GM21576 (cell line): ENCODE results near the gene RNF151.
"Not testable (repeated sequence)": the region's sequence is repeated elsewhere in the genome, so short reads cannot be mapped to it uniquely, and the experiment has no call there.

Experiments
- ATAC-seq: cut with Tn5 transposase; IDR thresholded peaks from one replicate; pipeline ENCODE4 v1.9.1; 2021; ENCODE audit warnings: mild to moderate bottlenecking, moderate library complexity; ENCODE audit not compliant: unreplicated experiment

RNF151 gene

DNA sequence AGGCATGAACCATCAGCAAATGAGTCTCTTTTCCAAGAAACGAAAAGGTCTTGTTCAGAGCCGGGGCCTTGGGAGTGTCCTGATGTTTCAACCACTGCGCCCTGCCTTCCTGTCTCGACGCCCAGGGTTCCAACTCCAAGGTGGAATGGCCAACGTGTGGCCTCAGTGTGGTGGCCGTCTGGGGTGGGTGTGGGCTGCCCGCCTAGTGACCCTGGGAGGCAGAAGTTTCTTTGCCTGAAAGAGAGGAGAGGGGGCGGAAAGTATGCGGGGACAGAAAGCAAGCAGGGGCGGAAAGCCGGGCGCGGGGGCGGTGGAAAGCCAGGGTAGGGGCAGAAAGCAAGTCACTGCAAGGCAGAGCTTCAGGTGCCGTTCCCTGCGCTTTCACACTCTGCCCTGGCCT lies 27.7 kb upstream of the RNF151 start:
- no peak for ATAC-seq

DNA sequence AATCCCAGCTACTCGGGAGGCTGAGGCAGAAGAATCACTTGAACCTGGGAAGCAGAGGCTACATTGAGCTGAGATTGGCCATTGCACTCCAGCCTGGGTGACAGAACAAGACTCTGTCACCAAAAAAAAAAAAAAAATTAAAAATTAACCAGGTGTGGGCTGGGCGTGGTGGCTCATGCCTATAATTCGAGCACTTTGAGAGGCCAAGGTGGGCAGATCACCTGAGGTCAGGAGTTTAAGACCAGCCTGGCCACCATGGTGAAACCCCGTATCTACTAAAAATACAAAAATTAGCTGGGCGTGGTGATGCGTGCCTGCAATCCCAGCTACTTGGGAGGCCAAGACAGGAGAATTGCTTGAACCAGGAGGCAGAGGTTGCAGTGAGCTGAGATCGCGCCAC lies 26.8 kb upstream of the RNF151 start:
- not testable (repeated sequence) for ATAC-seq

DNA sequence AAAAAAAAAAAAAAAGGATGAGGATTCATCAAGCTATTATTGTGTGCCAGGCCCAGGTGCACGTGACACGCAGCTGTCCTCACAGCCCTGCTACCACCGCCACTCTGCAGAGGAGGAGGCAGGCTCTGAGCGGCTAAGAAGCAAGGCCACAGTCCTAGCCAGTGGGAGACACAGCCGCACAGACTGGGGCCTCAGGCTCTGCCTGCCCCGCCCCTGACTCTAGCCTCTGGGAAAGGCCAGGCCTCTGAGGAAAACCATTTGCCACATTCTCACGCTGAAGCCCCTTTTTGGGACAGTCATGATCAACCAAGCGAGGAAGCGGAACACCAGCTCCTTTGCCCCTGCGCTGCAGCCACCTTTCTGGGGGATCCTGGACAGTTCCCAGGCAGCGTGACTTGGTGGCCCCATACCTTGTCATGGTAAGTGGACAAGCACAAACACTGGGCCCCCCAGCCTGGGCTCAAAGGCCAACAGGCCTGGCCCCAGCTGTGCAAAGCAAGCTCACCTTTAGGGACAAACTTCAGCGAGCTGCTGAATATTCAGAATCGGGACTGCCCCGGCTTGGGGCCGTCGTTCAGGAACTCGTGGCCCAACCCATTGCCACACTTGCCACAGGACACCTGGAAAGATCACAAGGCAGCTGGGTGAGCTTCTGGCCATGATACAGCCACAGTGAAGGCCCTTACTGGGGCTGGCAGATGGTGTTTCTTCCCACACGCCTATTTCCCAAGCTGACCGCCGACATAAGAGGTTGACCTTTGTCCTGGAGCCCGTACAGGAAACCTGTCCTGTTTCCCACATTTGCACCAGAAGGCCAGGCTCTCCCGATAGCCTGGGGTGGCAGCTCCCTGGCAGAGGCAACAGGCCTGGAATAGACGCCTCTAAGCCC lies 26.1 kb upstream of the RNF151 start:
- no peak for ATAC-seq

DNA sequence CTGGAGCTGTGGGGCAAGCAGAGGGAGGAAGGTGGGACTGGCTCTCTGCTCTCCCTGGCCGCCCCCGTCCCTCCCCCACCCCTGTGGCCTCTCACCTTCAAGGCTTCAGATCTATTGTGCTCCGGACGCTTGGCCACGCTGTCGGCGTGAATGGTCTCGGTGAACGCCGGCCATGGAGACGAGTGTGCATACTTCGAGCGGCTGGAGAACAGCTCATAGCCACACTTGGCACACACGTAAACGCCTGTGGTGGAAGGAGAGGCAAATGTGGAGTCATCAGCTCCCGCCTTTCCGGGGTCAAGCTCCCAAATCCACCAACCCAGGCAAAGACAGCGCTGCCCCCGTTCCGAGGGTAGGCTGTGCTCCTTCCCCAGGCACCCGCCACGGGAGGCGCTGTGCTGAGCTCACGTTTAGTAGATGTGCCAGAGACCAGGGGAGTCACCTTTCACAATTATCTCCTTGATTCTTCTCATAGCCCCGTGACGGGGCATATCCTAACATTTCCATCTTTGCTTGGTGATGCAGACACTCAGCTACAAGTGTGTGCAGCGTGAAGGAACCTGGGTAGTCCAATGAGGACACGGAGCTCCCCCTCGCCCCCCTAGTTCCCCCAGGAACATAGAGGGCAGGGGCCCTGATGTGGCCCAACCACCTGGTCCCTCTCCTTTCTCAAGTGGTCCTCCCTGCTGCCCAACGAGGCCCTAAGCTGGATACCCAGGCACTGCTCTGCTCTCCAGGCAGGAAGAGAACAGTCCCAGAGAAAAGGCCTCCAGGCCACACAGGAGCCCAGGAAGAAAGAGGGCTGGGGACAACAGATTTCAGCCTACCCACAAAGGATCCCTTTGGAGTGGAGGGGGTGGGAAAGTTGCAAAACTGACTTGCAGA lies 25.3 kb upstream of the RNF151 start:
- no peak for ATAC-seq

DNA sequence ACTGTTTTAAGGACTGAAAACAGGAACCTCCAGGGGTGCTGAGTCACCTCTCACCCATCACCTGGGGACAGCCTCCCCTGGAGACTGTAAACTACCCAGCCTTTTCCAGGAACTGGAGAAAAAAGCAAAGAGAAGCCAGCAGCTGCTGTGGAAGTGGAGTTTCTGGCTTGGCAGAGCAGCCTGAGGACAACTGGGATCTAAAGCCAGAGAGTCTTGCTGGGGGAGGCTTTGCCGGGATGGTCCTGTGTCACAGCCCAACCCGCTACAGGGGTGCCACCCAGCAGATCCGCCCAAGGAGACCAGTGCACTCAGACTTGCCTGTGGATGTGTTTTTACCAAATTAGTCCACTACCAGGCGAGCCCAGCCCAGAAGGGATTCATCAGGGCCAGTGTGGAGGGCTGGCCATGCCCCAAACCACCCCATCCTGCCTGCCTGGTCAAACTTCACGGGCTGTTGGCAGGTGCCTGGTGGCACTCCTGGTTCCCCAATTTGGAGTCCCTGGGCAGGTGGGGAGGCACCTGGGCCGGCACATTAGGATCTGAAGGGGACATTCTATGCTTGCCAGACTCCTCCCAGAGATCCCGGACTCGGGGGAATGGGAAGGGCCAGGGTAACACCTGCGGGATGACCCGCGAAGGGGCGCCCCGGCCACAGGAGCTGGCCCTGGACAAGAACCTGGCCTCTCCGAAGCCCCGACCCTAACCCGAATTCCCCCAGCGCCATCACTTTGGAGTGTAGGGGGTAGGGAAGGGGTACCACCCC lies 24.4 kb upstream of the RNF151 start:
- no peak for ATAC-seq

DNA sequence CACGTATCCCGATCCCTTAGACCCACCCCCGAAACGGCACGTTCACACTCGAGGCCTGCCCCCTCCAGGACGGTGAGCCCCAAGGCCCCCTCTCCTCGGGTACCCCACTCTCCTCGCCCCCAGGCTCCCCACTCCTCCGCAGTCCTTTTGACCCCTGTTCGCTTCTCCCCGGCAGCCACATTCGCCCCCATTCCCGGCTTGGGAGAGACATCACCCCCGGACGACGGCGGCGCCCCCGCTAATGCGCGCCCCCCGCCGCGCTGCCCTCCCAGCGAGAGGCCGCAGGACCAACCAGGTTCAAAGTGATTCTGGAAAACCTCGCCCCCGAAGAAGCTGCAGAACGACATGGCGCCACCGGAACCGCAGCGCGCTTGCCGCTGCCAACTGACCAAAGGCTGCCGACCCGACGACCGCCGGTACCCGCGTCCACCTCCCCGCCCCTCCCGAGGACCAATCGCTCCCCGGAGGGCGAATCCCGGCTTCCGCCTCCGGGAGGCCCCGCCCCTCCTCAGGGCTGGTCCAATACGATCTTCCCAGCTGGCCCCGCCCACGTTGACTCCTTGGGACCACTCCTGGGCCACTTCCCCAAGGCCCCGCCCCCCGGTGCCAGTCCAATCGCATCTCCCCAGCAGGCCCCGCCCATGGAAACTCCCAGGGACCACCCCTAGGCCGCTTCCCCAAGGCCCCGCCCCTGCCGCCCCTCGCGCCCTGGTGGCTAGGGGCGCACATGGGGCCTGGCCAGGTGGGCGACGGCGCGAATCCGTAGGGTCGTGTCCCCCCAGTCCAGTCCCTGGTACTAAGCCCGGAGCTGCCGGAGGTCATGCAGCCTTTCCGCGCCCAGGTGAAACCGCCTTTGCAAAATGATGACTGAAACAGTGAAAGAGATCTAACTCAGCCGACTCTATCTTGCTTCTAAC lies 23.6 kb upstream of the RNF151 start, which contains the start of gene MSRB1:
TSS of gene MSRB1 (minus strand) at position 390 of the 917 bp plus-strand sequence. CDS start at position 347, 43 bp downstream.
- peak; percentile 83 for ATAC-seq

DNA sequence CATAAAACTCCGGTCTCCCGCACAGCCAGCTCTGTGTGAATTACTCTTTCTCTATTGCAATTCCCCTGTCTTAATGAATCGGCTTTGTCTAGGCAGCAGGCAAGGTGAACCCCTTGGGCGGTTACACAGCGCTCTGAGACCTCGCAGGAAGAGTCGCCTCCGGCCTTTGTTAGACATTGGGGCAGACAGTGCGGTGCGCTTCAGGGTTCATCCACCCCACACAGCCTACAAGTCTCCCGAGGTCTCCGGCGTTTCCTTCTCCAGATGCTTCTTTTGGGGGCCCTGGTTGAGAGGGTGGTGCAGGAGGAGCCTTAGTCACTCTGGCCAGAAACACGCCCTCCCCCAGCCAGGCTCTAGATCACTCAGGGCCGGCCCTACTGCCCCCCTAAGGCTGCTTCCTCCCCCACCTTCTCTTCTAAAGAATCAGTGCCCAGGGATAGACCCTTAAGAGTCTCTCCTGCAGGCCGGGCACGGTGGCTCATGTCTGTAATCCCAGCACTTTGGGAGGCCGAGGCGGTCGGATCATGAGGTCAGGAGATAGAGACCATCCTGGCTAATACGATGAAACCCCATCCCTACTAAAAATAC lies 21.9 kb upstream of the RNF151 start:
- no peak for ATAC-seq

DNA sequence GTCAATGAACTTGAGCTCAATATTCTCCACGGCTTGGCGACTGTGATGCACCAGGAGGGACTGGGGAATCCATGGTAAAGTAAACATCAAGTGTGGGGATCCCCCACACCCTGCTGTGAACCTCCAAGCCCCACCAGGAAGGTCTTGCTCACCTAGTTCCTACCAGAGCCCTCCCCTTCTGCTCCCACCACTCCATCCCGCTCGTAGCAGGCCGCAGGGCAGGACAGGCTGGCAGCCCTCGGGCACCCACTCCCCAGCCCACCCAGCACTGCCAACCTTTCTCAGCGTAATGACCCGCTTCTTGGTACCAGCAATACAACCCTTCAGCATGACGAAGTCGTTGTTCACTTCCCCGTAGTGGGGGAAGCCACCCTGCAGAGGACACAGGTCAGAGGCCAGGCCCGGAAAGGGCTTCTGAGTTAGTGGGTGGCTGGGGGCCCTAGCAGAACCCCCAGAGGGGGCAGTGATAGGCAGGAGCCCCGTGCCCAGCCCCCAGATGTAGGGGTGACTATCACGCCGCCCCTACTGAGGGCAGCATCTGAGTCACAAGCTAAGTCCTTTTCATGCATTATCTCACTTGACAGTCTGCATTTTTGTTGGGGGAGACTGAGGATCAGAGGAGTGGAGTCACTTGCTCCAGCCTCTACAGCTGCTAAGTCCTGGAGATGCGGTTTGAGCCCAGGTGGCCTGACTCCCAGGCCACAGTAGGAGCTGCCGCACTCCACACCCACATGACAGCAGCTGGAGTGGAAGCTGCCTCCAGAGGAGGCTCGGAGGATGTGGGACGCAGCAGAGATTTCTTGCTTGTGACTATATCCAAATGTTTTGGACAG lies 20.9 kb upstream of the RNF151 start:
- no peak for ATAC-seq

DNA sequence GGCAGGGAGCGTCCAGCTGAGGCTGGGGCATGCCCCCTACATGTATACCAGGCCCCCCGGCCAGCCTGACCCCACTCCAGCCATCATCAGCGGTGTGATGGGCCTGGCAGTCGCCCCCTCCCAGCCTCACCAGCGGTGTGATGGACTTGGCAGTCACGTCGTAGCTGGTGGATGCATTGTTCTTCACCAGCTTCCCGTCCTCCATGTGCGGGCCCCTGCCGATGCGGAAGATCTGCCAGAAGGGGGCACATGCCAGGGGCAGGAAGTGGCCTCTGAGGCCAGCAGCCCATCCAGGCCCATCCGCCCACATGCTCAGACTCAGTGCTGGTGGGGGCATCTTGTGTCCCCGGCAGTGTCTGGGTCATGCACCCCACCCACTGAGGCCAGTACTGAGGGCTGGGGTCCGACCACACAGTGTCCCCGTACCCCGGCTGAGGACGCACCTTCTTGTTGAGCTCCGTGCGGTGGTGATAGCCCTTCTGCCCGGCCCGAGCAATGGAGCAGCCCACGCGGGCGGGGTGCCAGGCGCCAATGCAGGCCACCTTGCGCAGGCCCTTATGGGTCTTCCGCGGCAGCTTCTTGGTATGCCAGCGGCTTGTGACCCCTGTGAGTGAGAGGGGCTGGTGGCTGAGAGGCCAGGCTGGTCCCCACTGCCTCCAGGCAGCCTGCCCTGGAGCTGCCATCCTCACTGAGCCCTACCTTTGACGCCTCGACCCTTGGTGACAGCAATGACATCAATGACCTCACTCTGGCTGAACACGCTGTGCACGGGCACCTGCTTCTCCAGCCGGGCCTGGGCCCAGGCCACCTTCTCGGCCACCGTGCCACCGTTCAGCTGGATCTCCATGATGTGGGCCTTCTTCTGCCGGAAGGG lies 19.9 kb upstream of the RNF151 start:
- no peak for ATAC-seq

DNA sequence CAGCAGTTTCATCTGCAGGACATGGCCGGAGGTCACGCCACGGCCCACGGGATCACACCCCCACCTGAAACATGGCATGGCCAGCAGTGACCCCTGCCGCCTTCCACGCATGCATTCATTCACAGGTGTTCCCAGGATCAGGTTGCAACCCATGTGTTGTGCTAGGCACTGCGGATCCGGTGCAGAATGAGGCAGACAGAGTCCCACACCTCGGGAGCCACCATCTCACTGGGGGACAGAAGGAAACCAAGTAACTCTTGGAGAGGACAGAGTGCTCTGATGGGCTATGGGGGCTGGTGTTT lies 19.3 kb upstream of the RNF151 start:
- no peak for ATAC-seq

DNA sequence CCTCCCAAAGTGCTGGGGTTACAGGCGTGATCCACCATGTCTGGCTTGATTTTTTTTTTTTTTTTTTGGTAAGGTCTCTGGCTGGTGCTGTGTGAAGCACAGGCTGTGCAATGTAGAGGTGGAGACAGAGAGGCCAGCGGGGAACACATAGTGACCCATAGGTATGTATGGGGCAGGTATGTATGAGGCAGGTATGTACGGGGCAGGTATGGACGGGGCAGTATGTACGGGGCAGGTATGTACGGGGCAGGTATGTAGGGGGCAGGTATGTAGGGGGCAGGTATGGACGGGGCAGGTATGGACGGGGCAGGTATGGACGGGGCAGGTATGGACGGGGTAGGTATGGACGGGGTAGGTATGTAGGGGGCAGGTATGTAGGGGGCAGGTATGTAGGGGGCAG lies 17.1 kb upstream of the RNF151 start:
- no peak for ATAC-seq

DNA sequence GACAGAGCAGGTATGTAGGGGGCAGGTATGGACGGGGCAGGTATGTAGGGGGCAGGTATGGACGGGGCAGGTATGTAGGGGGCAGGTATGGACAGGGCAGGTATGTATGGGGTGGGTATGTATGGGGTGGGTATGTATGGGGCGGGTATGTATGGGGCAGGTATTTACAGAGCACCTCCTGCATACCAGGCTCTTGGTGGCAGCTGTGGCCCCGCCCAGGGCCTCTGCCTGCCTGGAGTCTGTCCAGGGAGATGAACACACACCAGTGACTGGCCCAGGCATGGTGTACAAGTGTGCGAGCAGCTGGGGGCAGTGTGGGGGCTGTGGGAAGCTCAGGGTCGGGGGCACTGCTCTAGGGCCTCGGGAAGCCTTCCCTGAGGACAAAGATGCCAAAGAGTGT lies 16.6 kb upstream of the RNF151 start:
- no peak for ATAC-seq

DNA sequence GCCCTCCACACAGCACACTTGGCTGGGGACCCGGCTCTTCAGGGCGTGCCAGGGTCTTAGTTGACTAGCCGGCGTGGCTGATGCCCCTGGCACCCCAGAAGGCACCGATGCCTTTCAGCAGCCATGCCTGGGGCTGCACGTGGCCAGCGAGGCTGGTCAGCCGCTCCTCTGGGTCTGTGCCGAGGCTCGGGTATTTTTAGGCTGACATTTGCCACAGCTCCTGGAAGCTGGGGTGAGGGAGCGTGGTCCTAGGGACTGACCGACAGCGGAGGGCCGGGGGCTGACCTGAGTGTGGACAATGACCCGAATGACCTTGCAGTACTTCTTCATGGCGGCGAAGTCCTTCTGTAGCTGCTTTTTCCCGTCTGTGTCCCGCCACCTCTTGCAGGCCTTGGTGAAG lies 16.1 kb upstream of the RNF151 start:
- no peak for ATAC-seq

DNA sequence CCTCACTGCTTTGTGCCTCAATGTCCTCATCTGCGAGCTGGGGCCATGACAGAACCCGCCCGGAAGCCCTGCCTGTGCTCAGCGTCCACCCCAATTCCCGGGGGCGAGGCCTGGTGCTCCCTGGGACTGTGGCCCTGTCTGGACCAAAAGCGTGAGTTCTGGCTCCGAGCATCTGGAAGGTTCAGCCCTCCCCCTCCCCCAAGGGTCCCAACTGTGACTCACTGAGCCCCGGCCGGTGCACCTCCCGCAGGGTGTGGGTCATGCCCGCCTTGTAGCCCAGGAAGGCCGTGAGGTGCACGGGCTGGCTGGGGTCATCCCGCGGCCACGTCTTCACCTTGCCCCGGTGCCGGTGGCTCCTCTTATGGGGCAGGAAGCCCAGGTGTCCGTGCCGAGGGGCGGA lies 12.9 kb upstream of the RNF151 start:
- ATAC-seq = no peak

DNA sequence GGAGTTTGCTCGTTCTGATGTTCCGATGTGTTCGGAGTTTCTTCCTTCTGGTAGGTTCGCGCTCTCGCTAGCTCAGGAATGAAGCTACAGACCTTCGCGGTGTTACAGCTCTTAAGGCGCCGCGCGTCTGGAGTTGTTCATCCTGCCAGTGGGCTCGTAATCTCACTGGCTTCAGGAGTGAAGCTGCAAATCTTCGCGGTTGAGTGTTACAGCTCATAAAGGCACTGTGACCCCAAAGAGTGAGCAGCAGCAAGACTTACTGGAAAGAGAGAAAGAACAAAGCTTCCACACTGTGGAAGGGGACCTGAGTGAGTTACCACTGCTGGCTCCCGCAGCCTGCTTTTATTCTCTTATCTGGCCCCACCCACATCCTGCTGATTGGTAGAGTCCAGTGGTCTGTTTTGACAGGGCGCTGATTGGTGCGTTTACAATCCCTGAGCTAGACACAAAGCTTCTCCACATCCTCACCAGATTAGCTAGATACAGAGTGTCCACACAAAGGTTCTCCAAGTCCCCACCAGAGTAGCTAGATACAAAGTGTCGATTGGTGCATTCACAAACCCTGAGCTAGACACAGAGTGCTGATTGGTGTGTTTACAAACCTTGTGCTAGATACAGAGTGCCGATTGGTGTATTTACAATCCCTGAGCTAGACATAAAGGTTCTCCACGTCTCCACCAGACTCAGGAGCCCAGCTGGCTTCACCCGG lies 9.1 kb upstream of the RNF151 start:
- not testable (repeated sequence) for ATAC-seq

DNA sequence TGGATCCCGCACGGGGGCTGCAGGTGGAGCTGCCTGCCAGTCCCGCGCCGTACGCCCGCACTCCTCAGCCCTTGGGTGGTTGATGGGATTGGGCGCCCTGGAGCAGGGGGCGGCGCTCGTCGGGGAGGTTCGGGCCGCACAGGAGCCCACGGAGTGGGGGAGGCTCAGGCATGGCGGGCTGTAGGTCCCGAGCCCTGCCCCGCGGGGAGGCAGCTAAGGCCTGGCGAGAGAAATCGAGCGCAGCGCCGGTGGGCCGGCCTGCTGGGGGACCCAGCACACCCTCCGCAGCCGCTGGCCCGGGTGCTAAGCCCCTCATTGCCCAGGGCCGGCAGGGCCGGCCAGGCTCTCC lies 8.5 kb upstream of the RNF151 start:
- not testable (repeated sequence) for ATAC-seq

DNA sequence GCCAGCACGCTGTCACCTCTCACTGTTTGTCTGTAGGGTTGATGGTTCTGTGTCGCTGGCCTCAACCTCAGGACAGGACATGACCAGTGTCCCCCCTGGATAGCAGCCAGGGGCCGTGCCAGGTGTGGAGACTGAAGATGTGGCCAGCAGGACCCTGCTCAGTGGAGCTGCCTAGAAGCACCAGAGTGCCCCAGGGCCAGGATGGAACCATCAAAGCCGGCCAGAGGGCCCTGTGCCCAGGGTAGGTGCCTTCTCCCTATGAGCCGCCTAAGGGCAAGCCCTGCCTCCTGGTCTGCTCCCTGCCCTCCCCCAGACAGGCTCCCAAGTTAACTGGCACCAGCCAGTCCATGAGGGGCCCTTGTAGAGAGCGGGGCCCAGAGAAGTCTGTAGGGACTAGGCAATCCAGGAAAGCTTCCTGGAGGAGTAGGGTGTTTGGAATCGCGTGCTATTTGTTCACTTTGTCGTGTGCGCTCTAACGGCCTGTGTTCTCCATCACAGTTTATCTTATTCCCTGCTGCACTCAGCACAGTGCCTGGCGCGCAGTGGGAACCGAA lies 7.9 kb upstream of the RNF151 start:
- no peak for ATAC-seq
